HCT116 (cell line): ENCODE data around the gene PPP2R1B. TPM values are rescaled to one million over a fixed set of nuclear protein-coding genes. Genes with fewer than 3 reads are reported as not detected.

Source experiments
- ATAC-seq: fragments of 200-7000 bp; cut with Tn5 transposase; 2 replicates; pipeline ENCODE4 v1.9.1; 2020; ENCODE audit warnings: mild to moderate bottlenecking, moderate library complexity
- BruUV-seq: library from RNA; stranded (reverse); fragments of 400-500 nt; replicated peaks from 2 replicates; lab custom pipeline; 2021; lab: Mats Ljungman, UMichigan
- CTCF ChIA-PET: fragments of 300-600 bp; sonication (Branson Sonifier 250); formaldehyde crosslinking; loops from one replicate; lab custom pipeline; 2021; ENCODE audit warnings: antibody characterized with exemption; lab: Charles Lee
- POLR2A ChIA-PET: fragments of 300-600, 350-600 bp; sonication (Branson Sonifier 250); formaldehyde crosslinking; loops from one replicate; lab custom pipeline; 2021; ENCODE audit warnings: antibody characterized with exemption; lab: Charles Lee
- RAD21 ChIA-PET, 2 experiments: fragments of 300-600 bp; sonication (Branson Sonifier 250); formaldehyde crosslinking; loops; one replicate each; lab custom pipeline; 2023; ENCODE audit warnings: low total read pairs in 2 of 2; ENCODE audit not compliant: uncharacterized antibody in 2 of 2, unreplicated experiment in 2 of 2, low non-redundant PET in 1 of 2; lab: Charles Lee
- DNase-seq: peaks from one replicate; pipeline ENCODE4 v3.0.0-alpha.2; 2010; ENCODE audit warnings: low read depth, low spot score
- H2AFZ ChIP-seq: fragments of 200-600 bp; shearing (Covaris generic), sonication (generic); 2 replicates; pipeline ENCODE4 v1.6.1; 2017; ENCODE audit warnings: low read depth, mixed run types, mixed read lengths, antibody characterized with exemption, low read length; ENCODE audit not compliant: poor library complexity, severe bottlenecking
- H3K27ac ChIP-seq: 2 replicates; pipeline ENCODE4 v1.5.1; 2012; ENCODE audit warnings: low read depth, low read length
- H3K27me3 ChIP-seq: fragments of 200-600 bp; sonication (generic); 2 replicates; pipeline ENCODE4 v1.6.1; 2016; ENCODE audit warnings: mixed run types, low read length, mixed read lengths; ENCODE audit not compliant: insufficient read depth
- H3K36me3 ChIP-seq, 2 experiments: fragments of 200-500 bp in 1 of 2; fragments of 200-600 bp in 1 of 2; sonication (Bioruptor generic) in 1 of 2; sonication (generic) in 1 of 2; 2 replicates each; pipeline versions ENCODE4 v1.5.1 to v1.6.1; 2014 to 2016; ENCODE audit warnings: low read length in 2 of 2, inconsistent platforms in 1 of 2, mixed read lengths in 1 of 2, mixed run types in 1 of 2; ENCODE audit not compliant: insufficient read depth in 2 of 2, control insufficient read depth in 1 of 2
- H3K4me1 ChIP-seq, 2 experiments: fragments of 200-600 bp in 1 of 2; sonication (generic) in 1 of 2; 2 replicates each; pipeline versions ENCODE4 v1.5.1 to v1.6.1; 2012 to 2017; ENCODE audit warnings: low read length in 2 of 2, inconsistent platforms in 1 of 2, mild to moderate bottlenecking in 1 of 2, mixed read lengths in 1 of 2, mixed run types in 1 of 2, moderate library complexity in 1 of 2; ENCODE audit not compliant: insufficient read depth in 2 of 2, control insufficient read depth in 1 of 2
- H3K4me2 ChIP-seq: fragments of 200-600 bp; sonication (generic); 2 replicates; pipeline ENCODE4 v1.6.1; 2017; ENCODE audit warnings: mixed run types, low read length, mixed read lengths
- H3K4me3 ChIP-seq, 2 experiments: fragments of 200-600 bp in 1 of 2; sonication (generic) in 1 of 2; replicated peaks in 1 of 2; 2 replicates each; pipeline ENCODE4 v1.5.1; 2011 to 2016; ENCODE audit warnings: low read length in 2 of 2, control low read depth in 1 of 2, low read depth in 1 of 2, mild to moderate bottlenecking in 1 of 2, mixed read lengths in 1 of 2, mixed run types in 1 of 2
- H3K79me2 ChIP-seq: fragments of 200-600 bp; sonication (generic); 2 replicates; pipeline ENCODE4 v1.6.1; 2017; ENCODE audit warnings: mild to moderate bottlenecking, mixed run types, low read length, moderate library complexity, mixed read lengths; ENCODE audit not compliant: insufficient read depth
- H3K9ac ChIP-seq: fragments of 200-600 bp; sonication (generic); 2 replicates; pipeline ENCODE4 v1.6.1; 2016; ENCODE audit warnings: low read length, mixed read lengths
- H3K9me2 ChIP-seq: fragments of 200-600 bp; sonication (generic), shearing (Covaris generic); 2 replicates; pipeline ENCODE4 v1.6.1; 2017; ENCODE audit warnings: mixed run types, mild to moderate bottlenecking, moderate library complexity; ENCODE audit not compliant: insufficient read depth
- H3K9me3 ChIP-seq, 2 experiments: fragments of 200-500 bp in 1 of 2; fragments of 200-600 bp in 1 of 2; sonication (Bioruptor generic) in 1 of 2; sonication (generic) in 1 of 2; 2 replicates each; pipeline ENCODE4 v1.6.1; 2014 to 2017; ENCODE audit warnings: low read length in 2 of 2, mixed read lengths in 2 of 2, inconsistent platforms in 1 of 2, low read depth in 1 of 2, mild to moderate bottlenecking in 1 of 2, mixed run types in 1 of 2, moderate library complexity in 1 of 2; ENCODE audit not compliant: control insufficient read depth in 1 of 2, insufficient read depth in 1 of 2
- H4K20me1 ChIP-seq: fragments of 200-600 bp; sonication (generic), shearing (Covaris generic); 2 replicates; pipeline ENCODE4 v1.6.1; 2017; ENCODE audit warnings: mixed run types, mild to moderate bottlenecking, moderate library complexity; ENCODE audit not compliant: insufficient read depth
- ELF1 ChIP-seq: IDR thresholded peaks from 2 replicates; pipeline ENCODE4 v1.6.1; 2012; ENCODE audit warnings: low read depth, borderline replicate concordance
- JUND ChIP-seq: IDR thresholded peaks from 2 replicates; pipeline ENCODE4 v1.6.1; 2012
- MAX ChIP-seq: IDR thresholded peaks from 2 replicates; pipeline ENCODE4 v1.6.1; 2012
- REST ChIP-seq: IDR thresholded peaks from 2 replicates; pipeline ENCODE4 v1.6.1; 2012; ENCODE audit warnings: low read depth
- SP1 ChIP-seq: IDR thresholded peaks from 2 replicates; pipeline ENCODE4 v1.6.1; 2012; ENCODE audit warnings: low read depth
- intact Hi-C: fragments of 100-400 bp; cut with micrococcal nuclease; formaldehyde crosslinking; loops from 2 replicates; pipeline ENCODE4 v1.10.0; 2022
- total RNA-seq: library from RNA; stranded (reverse); gene quantifications from one replicate; pipeline ENCODE4 v1.2.1, GENCODE V29; 2021; ENCODE audit not compliant: unreplicated experiment
- TF ChIP-seq, protein P1 (sequence below), 3 experiments: fragments of 200-600 bp in 1 of 3; sonication (generic) in 1 of 3; IDR thresholded peaks in 2 of 3; conservative IDR thresholded peaks in 1 of 3; 2 replicates each; pipeline ENCODE4 v1.5.1; 2012 to 2017; ENCODE audit warnings: low read depth in 2 of 3, low read length in 2 of 3, antibody characterized with exemption in 1 of 3, borderline replicate concordance in 1 of 3, control low read depth in 1 of 3, mild to moderate bottlenecking in 1 of 3, mixed read lengths in 1 of 3, mixed run types in 1 of 3, moderate library complexity in 1 of 3; ENCODE audit not compliant: insufficient read depth in 1 of 3

Gene PPP2R1B
- total RNA-seq, 1 experiment from 2014 or later = 24.9 TPM

DNA sequence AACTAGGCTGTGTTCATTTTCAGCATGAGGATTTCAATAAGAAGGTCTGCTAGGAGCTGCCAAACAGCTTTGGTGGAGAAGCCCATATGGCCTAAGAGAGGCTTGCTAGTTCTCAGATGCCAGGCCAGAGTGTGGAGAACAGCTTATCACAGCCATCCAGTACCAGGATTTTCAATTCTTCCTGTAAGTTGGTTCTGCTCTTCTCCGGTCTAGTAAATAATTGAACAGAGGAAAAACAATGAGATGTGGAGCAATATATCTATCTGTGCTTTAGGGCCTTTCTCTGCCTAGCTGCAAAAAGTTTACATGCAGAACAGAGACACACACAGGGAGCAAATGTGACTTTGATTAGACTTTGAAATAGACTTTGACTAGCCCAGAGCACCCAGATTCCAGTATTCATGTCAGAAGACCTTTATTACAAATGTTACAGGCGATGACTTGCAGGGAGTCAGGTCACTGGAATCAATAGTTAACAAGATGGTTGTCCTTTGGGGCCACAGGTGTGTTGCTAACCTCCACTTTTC lies 19.8 kb upstream of the PPP2R1B start:
- Histone ChIP-seq H3K4me2 (no peak overlapping the region), H3K4me3 (no peak overlapping the region), H2AFZ (no peak overlapping the region), H3K9me2 (no peaks in the 10 kb centered on the region), H3K9me3 (no peaks in the 10 kb centered on the region), H3K27ac (no peak overlapping the region), H3K4me1 (no peaks in the 10 kb centered on the region), H3K36me3 (no peaks in the 10 kb centered on the region; a peak in 1 of 4 replicates), H3K79me2 (no peaks in the 10 kb centered on the region), H4K20me1 (no peaks in the 10 kb centered on the region)
- ChIA-PET POLR2A (no interaction called here), RAD21 (no interaction called here)
- intact Hi-C loops = no loop called here
- TF ChIP-seq, protein P1, sequence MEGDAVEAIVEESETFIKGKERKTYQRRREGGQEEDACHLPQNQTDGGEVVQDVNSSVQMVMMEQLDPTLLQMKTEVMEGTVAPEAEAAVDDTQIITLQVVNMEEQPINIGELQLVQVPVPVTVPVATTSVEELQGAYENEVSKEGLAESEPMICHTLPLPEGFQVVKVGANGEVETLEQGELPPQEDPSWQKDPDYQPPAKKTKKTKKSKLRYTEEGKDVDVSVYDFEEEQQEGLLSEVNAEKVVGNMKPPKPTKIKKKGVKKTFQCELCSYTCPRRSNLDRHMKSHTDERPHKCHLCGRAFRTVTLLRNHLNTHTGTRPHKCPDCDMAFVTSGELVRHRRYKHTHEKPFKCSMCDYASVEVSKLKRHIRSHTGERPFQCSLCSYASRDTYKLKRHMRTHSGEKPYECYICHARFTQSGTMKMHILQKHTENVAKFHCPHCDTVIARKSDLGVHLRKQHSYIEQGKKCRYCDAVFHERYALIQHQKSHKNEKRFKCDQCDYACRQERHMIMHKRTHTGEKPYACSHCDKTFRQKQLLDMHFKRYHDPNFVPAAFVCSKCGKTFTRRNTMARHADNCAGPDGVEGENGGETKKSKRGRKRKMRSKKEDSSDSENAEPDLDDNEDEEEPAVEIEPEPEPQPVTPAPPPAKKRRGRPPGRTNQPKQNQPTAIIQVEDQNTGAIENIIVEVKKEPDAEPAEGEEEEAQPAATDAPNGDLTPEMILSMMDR (IDR thresholded peaks at IDR 0.05 in 2 of 3, conservative IDR thresholded peaks at IDR 0.05 in 1 of 3; ENCODE audit: borderline replicate concordance in 1 of 3, insufficient read depth in 1 of 3, low read depth in 2 of 3, low read length in 2 of 3) = no peak
- TF ChIP-seq ELF1 = no peak
- TF ChIP-seq REST = no peak
- TF ChIP-seq SP1 = no peak
- no peak for TF ChIP-seq JUND
- no peak for TF ChIP-seq MAX
- TF ChIP-seq, all 23 proteins: peak for 0
- Histone ChIP-seq H3K27me3 (no peaks in the 10 kb centered on the region), H3K9ac (no peak overlapping the region)
- ATAC-seq (no peak), DNase-seq (no peak)
- CTCF ChIA-PET = interaction anchor here (1.9 kb wide), 1 partner anchor 9 kb away, joined by 8 read pairs; no protein-coding TSS in a partner anchor
- no TSS peak for BruUV-seq
